HG02623 (cell line): Measurements from ENCODE around the gene TMEM63B.
"Not testable (repeated sequence)": the region's sequence is repeated elsewhere in the genome, so short reads cannot be mapped to it uniquely, and the experiment has no call there.

Experiments used
- ATAC-seq: cut with Tn5 transposase; IDR thresholded peaks from one replicate; pipeline ENCODE4 v1.9.1; 2021; ENCODE audit warnings: moderate library complexity; ENCODE audit not compliant: unreplicated experiment

Gene TMEM63B

DNA sequence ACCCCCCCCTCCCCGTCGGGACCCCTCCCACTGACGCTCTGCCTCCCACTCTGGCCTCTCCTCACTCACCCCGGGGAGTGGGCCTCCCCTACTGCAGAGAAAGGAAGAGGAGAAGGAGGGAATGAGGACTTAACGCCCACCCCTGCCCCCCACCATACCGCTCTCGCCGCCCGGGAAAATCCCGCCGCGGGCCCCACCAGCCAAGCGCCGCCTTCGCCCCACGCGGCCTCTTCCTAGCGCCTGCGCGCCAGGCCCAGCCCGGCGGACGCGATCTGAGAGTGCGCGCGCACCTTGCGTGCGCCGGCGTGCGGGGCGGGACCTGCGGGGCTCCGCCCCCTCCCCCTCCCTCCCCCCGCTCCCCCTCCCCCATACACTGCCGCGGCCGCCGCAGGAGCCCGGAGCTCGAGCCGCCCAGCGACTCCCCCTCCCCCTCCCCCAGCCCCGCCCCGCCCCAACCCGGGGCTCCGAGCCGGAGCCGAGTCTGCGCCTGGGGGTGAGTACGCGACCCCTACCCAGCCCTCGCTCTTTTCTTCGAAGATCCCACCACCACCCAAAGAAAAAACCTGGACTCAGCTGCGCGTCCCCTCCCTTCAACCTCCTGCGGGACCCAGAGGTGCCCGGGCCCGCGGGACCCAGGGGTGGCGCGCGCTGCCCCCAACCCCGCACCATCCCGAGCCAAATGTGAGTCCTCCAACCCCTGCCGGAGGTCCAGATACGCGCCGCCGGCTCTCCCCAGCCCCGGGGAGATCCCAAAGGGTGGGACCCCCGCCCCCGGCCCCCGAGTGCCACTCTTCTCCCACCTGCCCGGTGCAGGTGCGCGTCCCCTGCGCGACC lies at the start of gene TMEM63B, which contains the start of gene MRPL14:
TSS of gene TMEM63B (plus strand) at position 369 of the 834 bp plus-strand sequence. CDS start 7,031 bp downstream, outside the sequence.
TSS of gene MRPL14 (minus strand) at position 267 of the 834 bp plus-strand sequence. CDS start 10,841 bp downstream, outside the sequence.
- ATAC-seq = peak; percentile 65

DNA sequence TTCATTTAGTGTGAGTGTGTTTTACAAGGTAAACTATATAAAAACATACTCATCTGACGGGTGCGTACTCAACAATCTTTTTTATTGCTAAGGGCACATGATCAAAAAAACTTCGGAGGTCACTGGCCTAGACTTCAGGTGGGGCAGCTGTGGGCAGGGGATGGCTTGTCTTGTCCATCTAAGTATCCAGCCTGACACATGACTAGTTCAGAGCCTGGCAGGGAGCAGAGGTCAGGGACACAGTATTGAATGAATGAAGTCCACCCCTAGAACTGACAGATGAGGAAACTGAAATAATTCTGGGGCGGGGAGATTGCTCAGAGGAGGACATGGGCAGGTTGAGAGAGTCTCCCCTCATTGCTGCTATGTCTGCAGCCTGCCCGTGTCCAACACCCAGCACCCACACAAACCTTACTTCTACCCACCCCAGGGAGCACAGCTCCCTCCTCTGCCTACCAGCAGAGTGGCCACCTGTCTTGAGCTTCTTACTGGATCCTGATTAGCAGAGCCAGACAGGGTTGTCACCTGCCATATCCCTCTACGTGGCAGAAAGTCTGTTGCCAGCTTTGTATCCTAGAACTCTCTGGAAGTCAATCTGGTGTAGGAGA lies 49.0 kb upstream of the TMEM63B start:
- ATAC-seq = no peak

DNA sequence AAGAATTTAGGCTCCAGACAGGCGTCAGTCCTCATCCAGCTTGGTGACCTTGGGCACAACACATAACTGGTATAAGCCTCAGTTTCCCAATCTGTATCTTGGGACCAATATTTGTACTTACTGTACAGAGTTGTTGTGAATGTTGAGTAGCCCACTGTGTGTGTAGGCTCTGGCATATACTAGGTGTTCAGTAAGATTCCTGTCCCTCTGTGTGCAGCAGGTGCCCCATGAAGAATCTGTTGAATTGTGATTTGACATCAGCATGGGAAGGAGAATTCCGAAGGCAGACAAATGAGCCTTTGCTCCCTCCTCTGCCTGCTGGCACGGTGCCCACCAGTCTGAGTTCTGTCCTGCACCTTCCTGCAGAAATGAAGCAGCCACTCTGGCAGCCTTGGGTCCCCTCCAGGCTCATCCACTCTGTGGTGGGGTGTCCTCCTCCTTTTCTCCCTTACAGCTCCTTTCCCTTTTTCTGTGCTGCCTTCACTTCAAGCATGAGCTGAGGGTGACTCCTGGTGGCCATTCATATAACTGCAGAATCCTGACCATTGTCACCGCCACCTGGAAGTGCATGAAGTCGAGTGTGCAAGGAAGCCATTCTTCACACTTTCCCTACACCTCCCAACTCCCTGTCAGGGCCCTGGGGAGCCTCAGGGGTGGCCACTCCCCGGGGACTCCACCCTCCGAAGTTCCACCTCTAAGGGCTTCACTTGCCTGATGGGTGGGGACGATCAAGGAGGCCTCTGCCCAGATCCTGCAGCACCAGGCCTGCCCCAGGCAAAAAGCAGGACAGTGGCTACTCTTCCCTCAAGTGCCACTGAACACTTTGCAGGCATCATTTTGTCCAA lies 48.3 kb upstream of the TMEM63B start:
- no peak for ATAC-seq

DNA sequence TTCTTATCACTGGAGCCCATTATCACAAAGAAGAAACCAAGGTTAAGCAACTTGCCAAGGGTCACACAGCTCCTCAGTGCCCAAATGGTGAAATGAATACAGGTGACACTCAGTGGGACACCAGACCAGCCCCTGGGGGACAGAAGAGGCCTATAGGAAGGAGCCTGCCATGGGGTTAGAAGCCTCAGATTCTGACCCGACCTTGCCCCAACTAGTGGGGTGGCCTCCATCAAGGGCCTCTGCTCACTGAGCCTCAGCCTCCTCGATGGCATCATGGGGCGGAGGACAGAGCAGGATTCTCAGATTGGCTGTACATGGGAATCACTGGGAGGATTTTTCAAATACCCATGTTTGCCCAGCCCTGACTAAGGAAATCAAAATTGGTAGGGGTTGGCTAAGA lies 47.7 kb upstream of the TMEM63B start:
- ATAC-seq = no peak

DNA sequence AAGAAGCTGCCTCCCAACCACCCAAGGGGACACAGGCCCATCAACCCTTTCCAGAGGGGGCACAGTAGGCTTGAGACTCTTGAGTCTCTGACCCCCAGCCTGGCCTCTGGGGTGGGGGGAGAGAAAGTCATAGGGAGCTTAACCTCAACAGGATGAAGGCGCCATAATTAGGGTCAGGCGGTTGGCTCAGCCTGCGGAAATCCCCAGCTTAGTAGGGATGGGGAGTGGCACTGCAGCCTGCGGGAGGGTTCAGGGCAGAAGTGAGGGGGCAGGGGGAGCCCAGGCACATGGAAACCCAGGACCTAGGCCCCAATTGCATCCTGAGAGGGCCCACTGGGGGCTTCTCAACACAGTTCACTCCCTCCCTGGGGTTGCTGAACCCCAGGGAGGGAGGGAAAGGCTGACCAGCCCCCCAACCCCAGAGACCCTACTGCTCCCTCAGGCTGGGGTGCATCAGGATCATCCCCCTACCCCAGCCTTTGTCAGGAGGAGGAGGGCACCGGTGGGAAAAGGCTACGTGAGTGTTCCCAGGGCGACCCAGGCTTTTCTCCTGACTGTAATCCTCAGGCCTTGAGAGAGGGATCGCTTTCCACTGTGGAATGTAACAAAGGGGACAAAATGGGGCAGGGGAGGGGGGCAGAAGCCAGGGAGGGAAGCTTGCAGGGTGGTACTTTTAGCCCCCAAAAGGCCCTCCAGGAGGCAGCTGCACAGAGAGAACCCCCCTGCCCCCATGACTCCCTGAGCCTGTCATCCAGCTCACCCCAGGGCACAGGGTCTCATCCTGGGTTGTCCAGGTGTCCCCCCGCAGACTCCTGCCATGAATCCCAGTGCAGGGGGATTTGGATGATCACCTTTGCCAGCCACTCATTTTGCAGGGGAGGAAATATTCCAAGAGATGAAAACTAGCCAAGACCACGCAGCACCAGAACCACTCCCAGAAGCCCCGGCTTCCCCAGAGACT lies 46.5 kb upstream of the TMEM63B start:
- no peak for ATAC-seq

DNA sequence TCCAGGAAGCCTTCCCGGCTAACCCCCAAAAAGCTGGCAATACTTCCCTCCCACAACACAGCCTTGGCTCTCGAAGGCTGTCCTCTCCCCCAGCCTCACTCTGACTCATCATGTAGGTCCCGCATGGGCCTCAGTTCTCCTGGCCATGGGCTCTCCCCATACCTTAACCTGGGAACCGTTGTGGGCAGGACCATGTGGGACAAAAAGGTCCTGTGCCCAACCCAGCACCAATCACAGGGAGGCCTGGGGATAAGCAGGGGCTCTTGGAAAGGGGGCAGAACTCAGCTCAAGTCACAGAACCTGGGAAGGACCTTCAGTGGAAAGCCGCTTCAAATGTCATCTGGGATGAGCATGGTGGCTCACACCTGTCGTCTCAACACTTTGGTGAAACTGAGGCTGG lies 45.6 kb upstream of the TMEM63B start:
- ATAC-seq = no peak

DNA sequence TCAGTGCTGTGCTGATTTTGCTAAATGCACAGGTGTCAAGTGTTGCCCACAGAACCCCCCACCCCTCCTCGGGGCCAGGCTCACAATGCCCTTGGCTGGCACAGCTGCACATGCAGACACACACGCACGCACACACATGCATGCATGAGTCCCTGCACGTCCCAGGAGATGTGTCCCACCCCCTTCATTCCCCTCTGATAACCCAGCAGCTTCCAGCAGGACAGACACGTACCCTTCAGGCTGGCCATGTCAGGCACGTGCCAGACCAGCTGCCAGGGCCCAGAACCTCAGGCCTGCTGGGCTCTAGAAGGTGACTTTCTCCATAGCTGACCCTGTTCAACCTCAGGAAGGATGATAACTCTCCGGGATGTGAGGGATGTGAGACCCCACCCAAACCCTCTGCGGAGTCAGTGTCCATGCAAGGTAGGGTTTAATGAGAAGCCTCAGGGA lies 44.5 kb upstream of the TMEM63B start:
- no peak for ATAC-seq

DNA sequence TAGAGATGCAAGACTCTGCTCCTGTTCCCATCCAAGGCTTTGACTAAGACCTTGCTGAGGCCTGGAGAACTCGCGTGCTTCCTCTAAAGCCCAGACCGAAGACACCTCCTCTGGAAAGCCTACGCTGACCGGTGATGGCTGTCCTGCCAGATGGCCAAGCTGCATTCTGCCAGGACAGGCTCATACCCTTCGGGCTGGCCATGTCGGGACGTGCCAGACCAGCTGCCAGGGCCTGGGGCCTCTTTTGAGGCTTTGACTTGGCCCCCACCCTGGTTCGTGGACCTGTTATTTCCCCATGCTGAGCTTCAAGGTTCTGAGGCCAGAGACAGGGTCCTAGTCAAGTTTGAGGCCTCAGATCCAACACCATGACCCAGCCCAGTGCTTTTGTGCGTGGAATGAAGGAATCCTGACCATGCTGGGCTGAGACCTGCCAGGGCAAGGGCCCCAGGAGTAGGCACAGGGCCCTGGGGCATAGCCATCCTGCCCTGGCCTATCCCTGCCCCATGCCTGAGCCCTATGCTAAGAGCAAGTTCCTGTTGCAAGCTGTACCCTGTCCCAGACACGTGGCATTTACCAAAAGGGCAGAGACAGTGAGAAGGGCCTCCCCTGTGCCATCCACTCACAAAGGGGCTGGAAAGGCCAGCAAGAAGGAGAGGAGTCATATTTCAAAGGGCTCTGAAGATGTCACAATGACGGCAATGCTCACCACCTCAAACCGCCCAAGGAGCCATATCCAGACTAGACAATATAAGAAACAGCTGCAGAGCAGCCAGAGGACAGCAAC lies 42.9 kb upstream of the TMEM63B start:
- ATAC-seq = no peak

DNA sequence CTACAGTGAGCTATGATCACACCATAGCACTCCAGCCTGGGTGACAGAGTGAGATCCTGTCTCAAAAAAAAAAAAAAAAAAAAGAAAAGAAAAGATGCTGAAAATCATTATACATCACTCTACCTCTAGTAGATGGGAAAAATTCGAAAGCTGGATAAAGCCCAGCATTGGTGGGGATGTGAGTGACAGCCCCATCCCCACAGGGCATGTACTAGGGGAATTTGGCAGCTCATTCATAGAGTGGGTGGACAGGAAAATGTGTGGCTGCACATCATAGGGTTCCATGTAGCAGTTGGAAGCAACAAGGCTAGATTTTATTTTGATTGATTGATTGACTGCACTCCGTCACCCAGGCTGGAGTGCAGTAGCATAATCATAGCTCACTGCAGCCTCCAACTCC lies 42.1 kb upstream of the TMEM63B start:
- no peak for ATAC-seq

DNA sequence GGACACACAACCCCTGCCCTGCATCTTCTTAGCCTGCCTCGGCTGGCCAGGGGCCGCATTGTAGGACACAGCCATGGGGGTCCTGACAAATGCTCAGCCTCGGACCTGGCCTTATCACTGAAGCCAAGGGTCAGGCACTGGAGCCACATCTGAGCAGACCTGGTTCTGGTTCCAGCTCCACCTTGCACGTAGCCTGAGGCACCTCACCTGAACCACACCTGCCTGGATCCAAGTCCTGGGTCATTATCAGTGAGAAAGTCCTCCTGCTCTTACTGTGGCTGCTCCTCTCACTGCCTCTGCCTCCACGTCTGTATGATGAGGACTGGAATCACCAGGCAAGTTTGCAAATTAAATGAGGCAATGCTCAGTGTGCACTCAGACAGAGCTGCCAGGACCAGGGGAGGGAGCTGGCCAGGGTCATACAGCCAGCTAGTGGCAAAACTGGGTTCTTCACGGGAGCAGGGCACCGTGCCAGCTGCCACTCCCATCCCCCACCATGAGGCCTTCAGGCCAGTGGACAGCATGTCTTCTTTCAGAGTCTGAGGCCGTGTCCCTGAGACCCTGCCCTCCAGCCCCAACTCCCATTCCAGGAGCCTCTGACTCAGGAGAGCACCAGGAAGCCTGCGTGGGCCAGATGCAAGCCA lies 40.3 kb upstream of the TMEM63B start:
- no peak for ATAC-seq

DNA sequence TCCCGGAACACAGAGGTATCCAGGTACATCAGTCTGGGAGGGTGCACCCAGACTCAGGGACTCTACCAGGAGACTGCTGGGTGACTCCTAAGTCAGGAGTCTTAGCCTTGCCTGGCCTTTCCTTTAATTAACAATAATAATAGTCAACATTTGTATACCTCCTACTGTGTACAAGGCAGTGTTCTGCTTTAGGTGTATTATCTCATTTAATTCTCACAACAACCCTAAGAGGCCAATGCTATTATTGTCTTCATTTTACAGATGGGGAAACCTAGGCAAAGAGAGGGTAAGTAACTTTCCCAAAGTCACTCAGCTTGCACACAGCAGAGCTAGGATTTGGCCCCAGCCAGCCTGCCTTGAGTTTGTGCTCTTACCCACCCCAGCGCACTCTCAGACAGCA lies 39.7 kb upstream of the TMEM63B start:
- no peak for ATAC-seq

DNA sequence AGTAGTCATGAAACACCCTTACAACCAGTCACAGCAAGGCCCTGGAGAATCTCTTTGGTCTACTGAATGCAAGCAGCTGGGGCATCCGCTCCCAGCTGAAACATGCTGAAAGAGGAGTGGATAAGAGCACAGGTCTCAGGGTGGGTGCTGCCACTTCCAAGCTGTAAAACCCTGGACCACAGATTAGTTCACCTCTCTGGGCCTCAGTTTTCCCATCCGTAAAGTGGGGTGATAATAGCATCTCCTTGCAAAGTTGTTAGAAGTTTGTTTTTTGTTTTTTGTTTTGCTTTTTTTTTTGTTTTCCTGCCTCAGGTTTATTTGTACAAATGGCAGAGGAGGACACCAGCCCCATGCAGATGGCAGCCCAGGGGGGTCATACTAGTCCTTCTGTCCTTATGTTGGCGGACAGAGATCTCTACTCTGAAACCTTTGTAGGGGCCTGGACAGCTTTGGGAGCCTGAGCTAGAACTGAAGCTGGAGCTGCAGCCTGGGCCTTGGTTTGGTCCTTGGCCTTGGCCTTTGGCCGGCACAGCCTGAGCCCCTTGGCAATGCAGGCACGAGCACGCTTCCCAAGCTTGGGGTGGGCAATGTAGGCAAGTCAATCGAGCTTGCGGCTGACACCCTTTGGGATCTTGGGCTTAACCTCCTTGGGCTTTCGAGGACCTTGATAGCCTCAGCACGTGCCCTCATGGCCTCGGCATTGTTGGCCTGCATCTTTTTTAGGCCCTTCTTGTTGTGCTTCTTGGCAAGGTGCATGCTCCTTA lies 38.3 kb upstream of the TMEM63B start:
- ATAC-seq = no peak

DNA sequence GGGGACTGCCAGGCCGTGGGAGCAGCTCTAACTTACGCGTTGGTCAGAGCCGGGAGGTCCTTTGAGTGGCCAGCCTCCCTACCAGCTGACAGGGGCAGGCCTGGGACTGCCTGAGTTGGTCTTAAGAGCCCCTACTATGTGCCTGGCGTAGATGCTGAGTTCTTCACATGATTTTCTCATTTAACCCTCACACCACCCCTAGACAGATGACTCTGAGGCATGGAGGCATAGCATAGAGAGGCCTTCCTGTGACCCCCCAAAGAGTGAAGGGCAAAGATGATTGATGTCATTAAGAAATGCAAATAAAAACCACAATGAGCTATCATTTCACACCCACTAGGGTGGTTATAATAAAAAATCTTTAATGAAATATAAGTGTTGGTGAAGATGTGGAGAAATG lies 36.9 kb upstream of the TMEM63B start:
- ATAC-seq = no peak

DNA sequence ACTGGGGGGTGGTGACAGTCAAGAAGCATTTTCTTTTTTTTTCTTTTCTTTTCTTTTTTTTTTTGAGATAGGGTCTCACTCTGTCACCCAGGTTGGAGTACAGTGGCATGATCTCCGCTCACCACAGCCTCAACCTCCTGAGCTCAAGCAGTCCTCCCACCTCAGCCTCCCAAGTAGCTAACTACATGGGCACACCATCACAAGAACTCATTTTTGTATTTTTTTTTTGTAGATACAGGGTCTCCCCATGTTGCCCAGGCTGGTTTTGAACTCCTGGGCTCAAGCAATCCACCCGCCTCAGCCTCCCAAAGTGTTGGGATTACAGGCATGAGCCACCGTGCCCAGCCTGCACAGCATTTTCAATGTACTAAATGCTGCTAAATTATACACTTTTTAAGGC lies 36.0 kb upstream of the TMEM63B start:
- not testable (repeated sequence) for ATAC-seq

DNA sequence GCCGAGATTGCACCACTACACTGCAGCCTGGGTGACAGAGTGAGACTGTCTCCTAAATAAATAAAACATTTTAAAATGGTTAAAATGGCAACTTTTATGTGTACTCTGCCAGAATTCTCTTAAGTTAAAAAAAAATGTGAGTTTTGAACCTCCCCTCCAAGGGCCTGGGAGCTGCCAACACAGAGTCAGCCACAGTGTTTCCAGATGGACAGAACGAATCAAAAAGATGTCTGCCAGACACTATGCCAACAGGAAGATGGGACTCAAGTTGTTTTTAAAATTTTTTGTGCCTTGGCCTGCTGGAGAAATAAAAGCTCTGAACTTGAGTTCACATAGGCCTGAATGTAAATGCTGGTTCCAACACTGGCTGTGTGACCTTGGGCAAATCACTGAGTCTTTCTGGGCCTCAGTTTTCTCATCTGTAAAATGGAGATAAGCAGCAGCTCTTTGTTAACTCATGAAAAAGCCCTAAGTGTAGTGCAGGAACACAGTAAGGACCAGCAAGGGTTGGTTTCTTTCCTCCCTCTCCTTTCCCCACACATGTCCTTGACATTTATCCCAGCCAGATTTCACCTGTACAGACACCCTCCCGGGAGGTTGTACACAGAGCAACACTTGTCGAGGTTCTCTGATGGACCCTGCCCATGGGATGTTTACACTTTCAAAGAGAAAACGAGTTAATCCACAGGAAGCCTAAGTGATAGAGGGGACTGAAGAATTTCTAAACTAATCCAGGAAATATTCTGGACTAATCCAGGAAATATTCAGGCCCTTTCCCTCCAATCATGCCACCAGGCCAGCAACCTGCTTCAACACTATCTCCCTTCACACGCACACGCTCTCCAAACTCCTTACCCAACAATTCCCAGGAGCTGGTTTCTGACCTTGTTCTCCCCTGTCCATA lies 35.1 kb upstream of the TMEM63B start:
- no peak for ATAC-seq

DNA sequence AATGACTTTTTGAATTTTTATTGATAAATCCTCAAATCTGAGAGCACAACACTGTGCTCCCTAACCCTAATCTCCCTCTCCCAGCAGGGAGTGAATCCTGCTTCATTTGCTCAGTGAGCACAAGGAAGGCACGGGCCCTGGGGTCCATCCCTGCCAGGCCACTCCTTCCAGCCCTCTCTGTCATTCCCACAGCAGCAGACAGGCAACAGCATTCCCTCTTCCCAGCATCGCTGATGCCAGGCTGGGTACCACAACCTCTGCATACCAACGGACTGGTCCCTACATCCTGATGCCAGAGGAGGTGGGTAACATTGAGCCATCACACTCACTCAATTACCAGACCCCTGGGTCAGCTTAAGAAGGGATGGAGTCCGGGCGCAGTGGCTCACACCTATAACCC lies 34.3 kb upstream of the TMEM63B start:
- no peak for ATAC-seq

DNA sequence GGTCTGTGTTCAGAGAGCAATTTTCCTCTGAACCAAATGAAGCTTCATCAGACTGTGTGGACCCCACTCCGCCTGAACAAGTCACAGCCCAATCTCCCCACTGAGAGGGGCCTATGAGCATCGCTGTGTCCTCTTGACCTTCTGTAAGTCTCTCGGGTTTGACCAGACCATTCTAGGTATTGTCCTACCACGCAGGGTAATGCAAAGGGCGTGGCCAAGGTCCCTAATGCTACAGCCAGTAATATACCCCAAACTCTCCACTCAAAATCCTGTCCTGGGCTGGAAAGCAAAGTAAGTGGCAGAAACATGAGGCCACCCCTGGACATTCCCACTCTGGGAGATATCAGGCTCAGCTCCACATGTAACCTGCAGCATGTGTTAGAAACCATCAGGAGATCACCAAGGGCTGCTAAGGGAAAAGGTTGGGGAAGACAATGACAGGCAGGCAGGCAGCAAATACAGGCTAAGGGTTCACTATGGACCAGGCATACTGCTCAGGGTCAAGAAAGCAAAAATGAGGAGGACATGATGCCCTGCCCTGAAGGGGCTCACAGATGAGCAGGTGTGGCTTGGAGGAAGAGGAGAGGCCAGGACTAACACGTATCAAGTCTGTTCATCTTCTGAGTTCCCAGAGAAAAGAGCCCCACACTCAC lies 33.5 kb upstream of the TMEM63B start:
- ATAC-seq = no peak
